ENCODE results near the gene DUSP15. TPM values are rescaled to one million over a fixed set of nuclear protein-coding genes. Genes with fewer than 3 reads are reported as not detected.

DUSP15 gene
- total and polyA plus RNA-seq, 2 experiments from 2014 or later, result 7.2 to 20.3 TPM

DNA sequence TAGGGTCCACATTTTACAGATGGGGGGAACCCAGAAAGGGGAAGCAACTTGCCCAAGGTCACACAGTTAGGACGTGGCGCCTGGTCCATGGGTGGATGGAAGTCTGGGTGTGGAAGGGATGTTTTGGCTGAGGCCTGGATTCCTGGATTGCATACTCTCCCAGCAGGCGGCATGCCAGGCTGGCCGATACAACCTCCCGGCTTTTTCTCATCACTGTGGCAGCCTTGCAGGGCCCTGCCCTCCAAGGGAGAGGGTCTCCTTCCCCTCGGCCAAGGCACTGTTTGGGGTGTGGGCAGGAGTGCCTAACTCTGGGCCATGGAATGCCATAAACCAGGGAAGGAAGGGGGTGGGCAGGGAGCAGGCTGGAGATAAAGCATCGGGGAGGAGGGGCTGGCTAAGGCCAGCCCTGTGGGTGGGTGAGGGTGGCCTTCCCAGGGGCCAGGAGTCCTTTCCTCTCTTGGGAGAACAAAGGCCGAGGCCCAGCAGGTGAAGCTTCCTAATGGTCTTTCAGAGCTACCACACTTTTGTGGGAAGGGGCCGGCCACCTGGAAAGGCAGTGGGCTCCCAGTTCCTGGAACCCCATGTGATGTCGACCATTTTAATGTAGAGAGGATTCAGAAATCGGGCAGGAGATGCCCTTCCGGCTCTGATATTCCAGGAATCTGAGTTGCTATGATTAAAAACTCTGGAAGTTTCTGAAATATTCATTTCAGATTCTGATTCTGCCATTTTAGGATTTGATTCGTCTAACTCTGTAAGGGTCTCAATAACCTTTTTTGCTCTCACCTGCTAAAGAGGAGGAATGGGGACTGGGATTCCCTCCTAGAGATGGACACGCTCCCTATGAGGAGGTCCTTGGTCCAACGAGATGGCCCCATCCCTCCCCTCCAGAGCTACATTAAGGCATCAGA lies 29.2 kb downstream of the DUSP15 start:
- Histone ChIP-seq H3K4me3 (no peak overlapping the region), H3K36me3 (no peaks in the 10 kb centered on the region), H3K9me3 (ENCODE audit: low read depth) (no peaks in the 10 kb centered on the region), H3K4me1 (ENCODE audit: low read depth) (peaks cover 18% of the 10 kb centered on the region), H3K27ac (no peak overlapping the region), H3K27me3 (no peaks in the 10 kb centered on the region)
- TF ChIP-seq, protein P1, sequence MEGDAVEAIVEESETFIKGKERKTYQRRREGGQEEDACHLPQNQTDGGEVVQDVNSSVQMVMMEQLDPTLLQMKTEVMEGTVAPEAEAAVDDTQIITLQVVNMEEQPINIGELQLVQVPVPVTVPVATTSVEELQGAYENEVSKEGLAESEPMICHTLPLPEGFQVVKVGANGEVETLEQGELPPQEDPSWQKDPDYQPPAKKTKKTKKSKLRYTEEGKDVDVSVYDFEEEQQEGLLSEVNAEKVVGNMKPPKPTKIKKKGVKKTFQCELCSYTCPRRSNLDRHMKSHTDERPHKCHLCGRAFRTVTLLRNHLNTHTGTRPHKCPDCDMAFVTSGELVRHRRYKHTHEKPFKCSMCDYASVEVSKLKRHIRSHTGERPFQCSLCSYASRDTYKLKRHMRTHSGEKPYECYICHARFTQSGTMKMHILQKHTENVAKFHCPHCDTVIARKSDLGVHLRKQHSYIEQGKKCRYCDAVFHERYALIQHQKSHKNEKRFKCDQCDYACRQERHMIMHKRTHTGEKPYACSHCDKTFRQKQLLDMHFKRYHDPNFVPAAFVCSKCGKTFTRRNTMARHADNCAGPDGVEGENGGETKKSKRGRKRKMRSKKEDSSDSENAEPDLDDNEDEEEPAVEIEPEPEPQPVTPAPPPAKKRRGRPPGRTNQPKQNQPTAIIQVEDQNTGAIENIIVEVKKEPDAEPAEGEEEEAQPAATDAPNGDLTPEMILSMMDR (IDR thresholded peaks at IDR 0.05; ENCODE audit: low read depth, low read length), result no peak
- peak in 1 of 2 donors; percentile 27 for DNase-seq (ENCODE audit: low read depth in 1 of 2, low spot score in 1 of 2)

GRCh38 chr20:31839782-31840487 lies 30.4 kb downstream of the DUSP15 start:
- no peaks in the 10 kb centered on the region for H3K9me3 ChIP-seq (ENCODE audit: low read depth)
- TF ChIP-seq, protein P1 (IDR thresholded peaks at IDR 0.05; ENCODE audit: low read depth, low read length), result no peak
- no peak overlapping the region for H3K4me3 ChIP-seq
- no peak for DNase-seq (ENCODE audit: low read depth in 1 of 2, low spot score in 1 of 2)
- H3K4me1 ChIP-seq (ENCODE audit: low read depth), result peaks cover 9% of the 10 kb centered on the region
- no peaks in the 10 kb centered on the region for H3K36me3 ChIP-seq
- no peak overlapping the region for H3K27ac ChIP-seq
- no peaks in the 10 kb centered on the region for H3K27me3 ChIP-seq

GRCh38 chr20:31838646-31839292 lies 31.6 kb downstream of the DUSP15 start:
- peak in 1 of 2 donors; percentile 86 for DNase-seq (ENCODE audit: low read depth in 1 of 2, low spot score in 1 of 2)
- Histone ChIP-seq H3K27me3 (no peaks in the 10 kb centered on the region), H3K4me3 (no peak overlapping the region), H3K4me1 (ENCODE audit: low read depth) (peaks cover 9% of the 10 kb centered on the region), H3K9me3 (ENCODE audit: low read depth) (no peaks in the 10 kb centered on the region), H3K27ac (no peak overlapping the region), H3K36me3 (no peaks in the 10 kb centered on the region)
- TF ChIP-seq, protein P1 (IDR thresholded peaks at IDR 0.05; ENCODE audit: low read depth, low read length), result no peak

GRCh38 chr20:31837896-31838397 lies 32.4 kb downstream of the DUSP15 start:
- peak in 1 of 2 donors; percentile 39 for DNase-seq (ENCODE audit: low read depth in 1 of 2, low spot score in 1 of 2)

More at GRCh38 chr20:31837896-31838397, 32.4 kb downstream of the DUSP15 start:
- H3K9me3 ChIP-seq (ENCODE audit: low read depth), result no peaks in the 10 kb centered on the region
- H3K36me3 ChIP-seq, result no peaks in the 10 kb centered on the region
- TF ChIP-seq, protein P1 (IDR thresholded peaks at IDR 0.05; ENCODE audit: low read depth, low read length), result no peak
- H3K27ac ChIP-seq, result no peak overlapping the region
- peaks cover 9% of the 10 kb centered on the region for H3K4me1 ChIP-seq (ENCODE audit: low read depth)
- H3K27me3 ChIP-seq, result no peaks in the 10 kb centered on the region
- H3K4me3 ChIP-seq, result no peak overlapping the region
